ENCODE measurements around the gene GALK2. TPM values are rescaled to one million over a fixed set of nuclear protein-coding genes. Genes with fewer than 3 reads are reported as not detected.
A peak's percentile ranks its signal among the peaks of the same experiment; 100 is the strongest.

The GALK2 gene
- total RNA-seq, 1 experiment from 2014 or later, result 13.7 TPM

- H3K79me1 ChIP-seq (ENCODE audit: insufficient read depth, low read depth, low read length, poor library complexity, severe bottlenecking), result no peaks in the 10 kb centered on the region
- no peak overlapping the region for H3K14ac ChIP-seq (ENCODE audit: insufficient read depth, low read length)
- no peaks in the 10 kb centered on the region for H4K20me1 ChIP-seq (ENCODE audit: control insufficient read depth, insufficient read depth, insufficient read length)
- no peak overlapping the region for H2BK15ac ChIP-seq (ENCODE audit: low read depth, low read length)
- no peak overlapping the region for H2BK5ac ChIP-seq (ENCODE audit: insufficient read length, low read length)
- H3K18ac ChIP-seq (ENCODE audit: insufficient read length, low read depth, low read length), result no peak overlapping the region
- Mint-ChIP-seq H3K4me3 (peak overlapping the region; percentile 99 to 100), H3K36me3 (ENCODE audit: insufficient read depth in 1 of 3, low read depth in 3 of 3) (peaks cover 0 to 3% (median 0%) of the 10 kb centered on the region in 3 experiments; a peak in 1 of 7 replicates), H3K27me3 (ENCODE audit: low read depth) (no peaks in the 10 kb centered on the region), H3K9me3 (no peaks in the 10 kb centered on the region), H3K4me1 (peaks cover 20 to 22% of the 10 kb centered on the region in 2 experiments), H3K27ac (peak overlapping the region in 2 of 3 experiments; percentile 98 to 100; a peak in 3 of 7 replicates)
- no peaks in the 10 kb centered on the region for H3K9me3 ChIP-seq (ENCODE audit: control insufficient read depth, low read depth, low read length)
- H2AFZ ChIP-seq (ENCODE audit: low read length), result no peak overlapping the region
- no peak overlapping the region for H2BK12ac ChIP-seq (ENCODE audit: insufficient read length, low read depth, low read length)
- H3K27ac ChIP-seq (ENCODE audit: insufficient read length, low read depth, low read length), result no peak overlapping the region
- peak overlapping the region; percentile 85 for H3K4me2 ChIP-seq (ENCODE audit: insufficient read depth, insufficient read length, low read length)
- H2BK20ac ChIP-seq (ENCODE audit: low read depth, low read length, poor library complexity, severe bottlenecking), result no peak overlapping the region
- no peaks in the 10 kb centered on the region for H3K27me3 ChIP-seq (ENCODE audit: insufficient read depth, low read length)
- H4K8ac ChIP-seq (replicated peaks; ENCODE audit: insufficient read length, low read depth, low read length), result no peak overlapping the region
- peak overlapping the region; percentile 66 for H3K9ac ChIP-seq (ENCODE audit: extremely low read depth, insufficient read length, low read length)
- no peak for DNase-seq
- 100% methylated on average over 1 of the region's 8 CpGs for WGBS (ENCODE audit: extremely low coverage, insufficient read length, low lambda C conversion rate)
- no peak overlapping the region for H3K56ac ChIP-seq (ENCODE audit: insufficient read length, low read depth, low read length)
- H2BK120ac ChIP-seq (ENCODE audit: low read depth, low read length, poor library complexity, severe bottlenecking), result no peak overlapping the region
- H4K91ac ChIP-seq (ENCODE audit: insufficient read length, low read depth, low read length), result no peak overlapping the region
- TF ChIP-seq, protein P1, sequence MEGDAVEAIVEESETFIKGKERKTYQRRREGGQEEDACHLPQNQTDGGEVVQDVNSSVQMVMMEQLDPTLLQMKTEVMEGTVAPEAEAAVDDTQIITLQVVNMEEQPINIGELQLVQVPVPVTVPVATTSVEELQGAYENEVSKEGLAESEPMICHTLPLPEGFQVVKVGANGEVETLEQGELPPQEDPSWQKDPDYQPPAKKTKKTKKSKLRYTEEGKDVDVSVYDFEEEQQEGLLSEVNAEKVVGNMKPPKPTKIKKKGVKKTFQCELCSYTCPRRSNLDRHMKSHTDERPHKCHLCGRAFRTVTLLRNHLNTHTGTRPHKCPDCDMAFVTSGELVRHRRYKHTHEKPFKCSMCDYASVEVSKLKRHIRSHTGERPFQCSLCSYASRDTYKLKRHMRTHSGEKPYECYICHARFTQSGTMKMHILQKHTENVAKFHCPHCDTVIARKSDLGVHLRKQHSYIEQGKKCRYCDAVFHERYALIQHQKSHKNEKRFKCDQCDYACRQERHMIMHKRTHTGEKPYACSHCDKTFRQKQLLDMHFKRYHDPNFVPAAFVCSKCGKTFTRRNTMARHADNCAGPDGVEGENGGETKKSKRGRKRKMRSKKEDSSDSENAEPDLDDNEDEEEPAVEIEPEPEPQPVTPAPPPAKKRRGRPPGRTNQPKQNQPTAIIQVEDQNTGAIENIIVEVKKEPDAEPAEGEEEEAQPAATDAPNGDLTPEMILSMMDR (conservative IDR thresholded peaks at IDR 0.05), result no peak
- H3K4me1 ChIP-seq (ENCODE audit: insufficient read depth, low read length), result no peaks in the 10 kb centered on the region
- H3K79me2 ChIP-seq (ENCODE audit: insufficient read depth, low read length), result peaks cover 33% of the 10 kb centered on the region
- H4K5ac ChIP-seq (ENCODE audit: insufficient read length, low read depth, low read length), result no peak overlapping the region
- no peak overlapping the region for H3T11ph ChIP-seq (ENCODE audit: low read length)
- H2AK5ac ChIP-seq (ENCODE audit: insufficient read length, low read length), result no peak overlapping the region
- H3K23me2 ChIP-seq (ENCODE audit: insufficient read length, low read depth, low read length, poor library complexity, severe bottlenecking), result peaks cover 2% of the 10 kb centered on the region
- H3K23ac ChIP-seq (ENCODE audit: insufficient read length, low read depth, low read length), result no peak overlapping the region
- no peak overlapping the region for H3K4ac ChIP-seq (ENCODE audit: low read depth, low read length)
Observed at GRCh38 chr15:49154359-49154758, 15.7 kb upstream of the GALK2 start.
